ENCODE data around the gene TSHZ3.

The TSHZ3 gene

DNA sequence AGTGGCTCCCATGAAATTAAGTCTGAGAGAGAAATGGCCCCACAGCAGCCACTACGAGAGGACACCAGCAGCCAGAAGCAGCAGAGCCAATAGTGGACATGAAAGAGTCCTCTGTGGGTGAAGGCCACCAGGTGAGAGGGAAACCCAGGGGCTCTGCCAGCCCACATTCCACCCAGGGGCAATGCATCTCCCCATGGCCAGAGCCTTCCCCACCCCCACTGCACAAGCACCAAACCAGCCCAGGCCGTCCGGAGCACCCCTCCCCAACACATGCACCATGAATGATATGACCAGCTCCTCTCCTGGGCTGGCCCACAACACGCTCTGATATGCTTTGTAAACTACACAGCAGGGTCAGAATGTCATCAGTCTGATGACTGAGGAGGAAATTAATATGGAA lies 66.9 kb downstream of the TSHZ3 start:
- no peak for DNase-seq

DNA sequence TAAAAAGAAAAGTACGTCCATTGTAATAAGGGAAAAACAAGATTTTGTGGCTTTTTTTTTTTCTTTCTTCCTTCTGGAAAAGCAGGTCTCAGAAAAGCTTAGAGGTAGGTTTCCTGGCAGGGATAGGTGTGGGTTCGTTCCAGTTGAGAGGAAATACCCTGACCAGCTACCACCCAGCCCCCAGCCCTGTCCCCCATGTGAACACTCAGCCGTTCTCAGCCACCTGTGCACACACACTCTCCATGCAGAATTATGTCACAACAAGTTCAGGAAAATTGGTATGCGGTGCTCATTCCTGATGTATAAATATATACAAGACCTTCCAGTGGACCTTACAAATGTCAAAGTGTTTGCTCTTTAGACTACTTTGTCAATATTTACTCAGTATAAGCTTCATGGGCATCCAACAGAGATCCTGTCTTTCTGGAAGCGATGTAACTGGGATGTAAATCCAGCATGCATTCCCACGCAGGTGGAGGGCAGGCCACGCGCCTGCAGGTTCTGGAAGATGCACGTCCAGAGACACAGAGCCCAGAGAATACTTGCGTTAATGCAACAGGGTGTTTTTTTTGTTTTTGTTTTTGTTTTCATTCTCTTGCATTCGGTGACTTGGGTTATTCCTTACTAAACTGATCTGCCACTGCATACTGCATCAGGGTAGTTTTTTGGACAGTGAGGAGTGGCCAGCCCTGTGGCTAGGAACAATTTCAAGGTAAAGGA lies 68.8 kb downstream of the TSHZ3 start:
- no peak for DNase-seq

DNA sequence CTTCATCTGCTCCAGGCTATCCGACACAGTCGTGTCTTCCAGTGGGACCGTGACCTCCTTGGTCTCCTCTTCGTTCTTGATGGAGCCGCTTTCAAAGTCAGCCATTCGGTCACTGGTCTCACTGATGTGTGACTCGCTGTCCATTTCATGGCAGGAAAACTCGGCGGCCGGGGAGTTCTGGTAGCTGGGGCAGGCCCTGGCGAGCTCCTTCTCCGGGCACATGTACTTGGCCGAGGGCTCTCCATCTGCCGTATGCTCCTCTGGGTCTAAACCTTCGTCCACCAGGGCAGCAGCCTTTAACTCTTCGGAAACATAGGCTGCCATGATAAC lies 69.8 kb downstream of the TSHZ3 start:
- DNase-seq: no peak

DNA sequence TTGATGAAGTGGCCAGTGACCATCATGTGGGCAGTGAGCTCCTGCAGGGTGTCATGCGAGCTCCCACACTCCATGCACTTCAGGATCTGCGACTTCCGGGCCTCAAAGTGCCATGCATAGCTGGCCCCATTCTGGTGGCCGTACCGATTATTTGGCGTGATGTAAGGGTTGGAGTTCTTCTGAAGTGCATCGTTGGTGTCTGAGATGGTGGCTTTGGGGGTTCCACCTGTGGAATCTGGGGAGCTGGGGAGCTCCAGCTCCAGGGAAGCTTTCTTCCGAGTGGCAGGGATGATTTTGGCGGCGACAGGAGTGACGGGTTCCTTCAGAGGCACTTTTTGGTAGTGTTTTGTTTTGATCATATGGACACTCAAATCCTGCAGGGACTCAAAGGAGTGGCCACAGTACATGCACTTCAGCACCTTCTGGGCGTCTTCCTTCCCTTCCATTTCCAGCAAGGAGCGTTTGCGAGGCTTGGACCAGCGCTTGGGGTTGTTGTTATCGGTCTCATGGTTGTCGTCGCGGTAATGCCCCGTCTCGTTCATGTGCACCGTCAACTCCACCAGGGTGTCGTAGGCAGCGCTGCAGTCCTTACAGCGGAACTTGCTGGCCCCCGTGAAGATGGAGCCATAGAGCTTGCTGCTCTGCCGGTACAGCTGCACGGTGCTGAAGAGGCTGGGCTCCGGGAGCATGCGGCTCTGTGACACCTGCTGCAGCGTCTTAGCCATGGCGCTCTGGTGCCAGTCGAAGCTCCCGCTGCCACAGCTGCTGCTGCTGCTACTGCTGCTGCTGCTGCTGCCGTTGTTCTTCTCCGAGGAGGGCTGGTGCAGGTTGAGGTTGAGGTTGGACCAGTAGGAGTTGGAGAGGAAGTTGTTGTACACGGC lies 70.4 kb downstream of the TSHZ3 start:
- DNase-seq: no peak

DNA sequence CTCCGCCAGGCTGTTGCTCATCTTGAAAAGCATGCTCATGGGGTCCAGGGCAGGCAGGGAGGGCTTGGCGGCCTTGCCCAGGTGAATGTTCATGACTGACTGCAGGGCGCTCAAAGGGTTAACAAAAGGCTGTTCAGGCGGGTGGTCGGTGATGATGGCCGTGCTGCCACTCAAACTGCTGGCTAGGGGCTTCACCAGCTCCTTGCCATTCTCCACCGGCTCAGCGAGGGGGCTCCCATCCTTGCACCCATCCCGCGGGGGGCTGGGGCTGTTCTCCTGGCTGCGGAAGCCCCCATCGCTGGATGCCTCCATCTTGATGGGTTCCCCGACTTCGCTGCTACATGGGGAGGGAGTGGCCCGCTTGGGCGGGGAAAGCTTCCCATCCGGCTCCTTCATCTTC lies 71.7 kb downstream of the TSHZ3 start:
- no peak for DNase-seq

DNA sequence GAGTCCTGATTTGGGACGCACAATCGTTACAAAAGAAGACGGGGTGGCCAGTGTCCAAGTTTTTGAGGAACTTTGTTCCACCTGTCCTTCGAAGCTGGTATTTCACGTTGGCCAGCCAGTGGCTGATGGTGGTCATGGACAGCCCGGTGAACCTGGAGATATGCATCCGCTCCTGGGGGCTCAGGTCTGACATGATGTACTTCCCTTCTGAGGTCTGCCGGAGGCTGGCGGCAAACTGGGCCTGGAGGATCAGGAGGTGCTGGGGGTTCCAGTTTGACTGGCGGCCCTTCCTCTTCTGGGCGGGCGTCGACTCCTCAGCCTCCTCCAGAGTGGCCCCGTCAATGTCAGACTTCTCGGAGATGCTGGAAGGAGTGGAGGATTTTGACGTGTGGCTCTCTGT lies 72.4 kb downstream of the TSHZ3 start:
- DNase-seq: no peak

DNA sequence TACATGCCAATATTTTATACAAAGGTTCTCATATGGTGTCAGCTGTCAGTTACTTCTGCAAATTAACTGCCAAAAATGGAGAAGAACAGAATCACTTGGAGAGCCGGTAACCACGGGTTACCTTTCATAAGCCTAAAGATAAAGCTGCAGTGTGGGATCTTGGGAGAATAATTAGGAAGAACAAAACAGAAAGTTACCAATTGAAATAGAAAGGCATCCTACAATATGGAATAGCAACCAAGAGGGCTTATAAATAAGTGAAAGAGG lies 74.2 kb downstream of the TSHZ3 start:
- DNase-seq: peak; percentile 63

DNA sequence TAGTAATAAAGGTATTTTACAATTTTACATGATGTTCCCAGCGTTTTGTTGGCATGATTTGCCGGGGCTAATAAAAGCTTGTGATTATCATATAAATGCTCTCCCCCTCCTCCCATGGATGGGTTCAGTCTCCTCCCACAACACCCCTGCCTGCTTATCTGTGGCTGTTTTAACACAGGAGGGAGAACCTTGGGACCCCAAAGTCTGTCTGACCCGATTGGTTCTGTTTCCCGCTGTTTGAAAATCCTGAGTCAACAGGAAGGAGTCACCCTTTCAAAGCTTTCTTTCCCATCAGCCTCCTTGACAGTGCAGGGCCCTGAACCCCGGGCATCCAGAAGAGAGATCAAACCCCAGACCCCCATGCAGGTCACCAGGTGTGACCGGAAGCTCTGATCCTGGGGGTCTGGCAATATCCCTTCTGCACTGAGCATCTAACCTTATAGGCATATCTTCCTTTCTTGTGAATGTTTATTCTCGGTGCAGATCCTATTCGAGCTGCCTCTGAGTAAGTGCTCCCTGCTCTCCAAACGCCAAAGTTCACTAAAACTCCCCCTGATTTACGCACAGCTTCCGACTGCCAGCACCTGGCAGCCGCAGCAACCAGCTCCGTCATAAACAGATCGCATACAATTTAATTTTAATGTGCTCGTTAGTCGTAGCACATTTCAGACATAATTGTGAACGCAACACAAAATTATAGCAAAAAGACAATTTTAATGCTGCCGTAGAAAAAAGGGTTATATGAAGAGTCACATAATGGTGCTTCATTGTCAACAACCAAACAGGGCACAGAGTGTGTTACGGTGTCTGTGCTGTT lies 74.8 kb downstream of the TSHZ3 start:
- no peak for DNase-seq

DNA sequence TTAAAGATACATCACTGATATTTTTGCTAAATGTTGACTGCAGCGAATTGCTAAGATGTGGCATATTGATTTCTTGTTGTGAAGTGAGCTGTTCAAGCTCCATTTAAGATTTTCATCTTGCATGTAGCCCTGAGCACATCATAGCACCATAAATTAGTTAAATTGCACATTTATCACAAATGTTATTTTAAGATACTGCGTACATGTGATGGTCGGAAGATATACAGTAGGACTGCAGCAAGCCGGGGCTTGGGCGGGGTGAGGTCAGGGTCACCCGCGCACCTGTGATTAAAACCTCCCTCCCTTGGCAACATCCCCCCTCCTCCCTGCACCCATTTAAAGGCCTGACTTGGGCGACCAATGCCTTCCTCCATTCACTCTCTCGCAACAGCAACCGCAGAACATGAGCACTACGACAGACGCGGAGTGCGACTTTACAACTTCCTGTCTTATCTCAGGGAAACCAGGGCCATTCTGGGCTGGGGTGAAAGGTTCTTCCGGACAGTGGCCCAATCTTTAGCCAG lies 76.6 kb downstream of the TSHZ3 start:
- DNase-seq: no peak

DNA sequence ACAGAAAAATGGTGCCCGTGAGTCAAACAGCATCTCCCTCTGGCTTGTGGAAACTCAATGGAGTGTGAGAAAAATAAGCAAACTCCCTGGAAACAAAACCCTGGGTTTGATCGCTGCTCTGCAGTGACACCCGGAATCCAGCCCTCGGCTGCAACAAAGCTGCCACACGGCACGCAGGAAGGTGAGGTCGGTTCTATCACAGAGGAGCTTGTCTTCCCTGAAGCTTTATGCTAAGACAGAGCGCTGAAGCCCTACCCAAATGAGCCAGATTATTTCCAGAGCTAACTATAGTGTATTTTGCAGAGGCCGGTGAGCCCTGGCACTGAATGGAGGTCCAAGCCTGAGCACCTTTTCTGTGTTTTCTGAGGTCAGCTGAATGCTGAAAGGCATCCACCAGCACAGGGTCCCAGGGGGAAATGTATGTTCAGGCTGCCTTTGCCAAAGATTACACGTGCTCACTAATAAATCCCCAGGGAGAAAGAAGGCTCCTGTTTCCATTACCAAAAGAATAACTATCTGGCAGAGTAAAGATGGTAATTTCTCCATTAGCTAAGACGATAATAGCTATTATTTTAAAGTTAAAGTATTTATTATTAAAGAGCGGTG lies 77.8 kb downstream of the TSHZ3 start:
- DNase-seq: no peak

DNA sequence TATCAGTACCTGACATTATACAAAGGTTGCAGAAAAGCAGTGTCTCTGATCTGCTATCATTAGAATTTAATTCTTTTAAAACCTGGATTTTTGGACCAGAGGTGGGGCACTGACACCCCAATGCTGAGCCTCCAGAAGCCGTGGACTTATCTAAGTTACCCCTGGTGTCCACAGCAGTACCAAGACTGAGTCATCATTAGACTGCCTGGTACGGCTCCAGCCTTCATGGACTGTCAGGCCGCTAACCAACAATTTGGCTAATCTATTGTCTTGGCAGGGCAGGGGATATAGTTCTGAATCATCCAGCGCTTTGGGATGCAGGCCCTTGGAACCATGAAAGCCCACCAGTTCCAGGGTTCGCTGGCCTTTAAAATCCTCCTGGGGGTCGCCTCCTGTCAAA lies 78.3 kb downstream of the TSHZ3 start:
- DNase-seq: no peak

DNA sequence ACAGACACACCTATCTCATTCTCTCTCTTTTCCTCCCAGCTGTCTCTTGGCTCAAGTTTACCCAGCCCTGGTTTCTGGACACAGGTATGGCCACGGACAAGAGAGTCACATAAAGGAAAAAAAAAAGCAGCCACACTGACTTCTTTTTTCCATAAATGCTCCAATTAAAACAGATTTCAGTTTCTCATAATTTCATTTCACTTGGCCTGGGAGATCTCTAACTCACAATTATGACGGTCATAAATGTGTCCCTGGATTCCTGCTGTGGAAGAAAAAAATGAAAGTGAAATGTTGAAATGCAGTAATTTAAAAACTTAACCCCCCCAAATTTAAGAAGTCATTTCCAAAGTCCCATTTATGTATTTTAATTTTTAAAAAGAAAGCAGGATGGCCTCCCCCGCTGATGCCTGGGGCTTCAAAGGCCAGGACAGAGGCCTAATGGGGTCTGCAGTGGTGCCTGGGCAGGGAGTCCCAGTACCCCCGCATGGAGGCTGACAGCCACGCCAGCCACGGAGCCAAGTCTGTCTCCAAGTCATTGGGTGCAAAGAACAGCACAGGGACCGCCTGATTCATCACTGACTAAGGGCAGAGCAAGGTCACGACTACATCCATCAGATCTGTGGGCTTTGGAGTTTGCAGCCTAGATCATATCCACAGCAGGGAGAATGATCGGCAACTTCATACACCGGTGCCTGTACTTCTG lies 79.7 kb downstream of the TSHZ3 start:
- DNase-seq: no peak

DNA sequence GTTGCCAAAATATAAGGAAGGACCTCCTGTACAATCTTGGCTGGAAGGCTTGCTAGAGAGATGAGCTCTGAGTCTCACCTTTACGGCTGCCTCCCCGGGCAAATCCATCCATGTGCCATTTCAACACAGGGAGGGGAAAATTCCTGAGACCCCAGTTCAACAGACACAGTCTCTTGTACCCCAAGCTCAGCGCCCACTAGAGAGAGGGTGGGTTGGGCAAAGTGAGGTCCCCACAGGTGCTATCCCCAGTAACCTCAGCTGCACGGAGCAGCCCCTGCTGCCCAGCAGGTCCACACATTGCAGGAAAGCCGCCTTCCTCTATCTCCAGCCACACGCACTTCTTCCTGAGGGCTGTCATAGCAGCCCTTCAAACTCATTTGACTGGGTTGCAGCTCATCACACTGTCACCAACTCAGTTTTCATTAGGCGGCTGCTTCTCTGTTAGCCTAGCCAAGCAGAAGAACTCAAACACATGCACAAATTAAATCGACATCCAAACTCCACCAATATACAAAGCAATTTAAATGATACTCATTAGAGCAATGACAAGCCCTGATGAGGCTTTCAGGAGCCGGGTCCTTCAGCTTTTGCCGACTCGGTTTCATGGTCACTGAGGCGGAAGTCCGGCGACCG lies 80.4 kb downstream of the TSHZ3 start:
- no peak for DNase-seq

DNA sequence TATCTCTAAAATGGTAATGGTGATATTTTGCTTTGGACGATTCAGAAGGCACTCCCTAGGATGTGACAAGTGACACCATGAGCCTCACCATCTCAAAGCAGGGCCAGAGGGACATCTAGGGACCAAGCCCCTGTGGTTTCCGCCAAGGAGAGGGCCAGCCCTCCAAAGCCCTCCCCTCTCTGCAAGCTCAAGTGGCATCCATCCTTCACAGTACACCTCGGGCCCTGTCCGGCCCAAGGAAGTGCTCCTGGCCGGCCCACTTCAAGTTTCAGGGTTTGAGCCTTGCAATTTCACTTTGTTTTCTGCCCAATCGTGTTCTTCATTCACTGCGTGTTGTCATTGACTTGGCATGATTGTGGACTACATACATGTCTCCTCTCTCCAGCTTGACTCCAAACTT lies 82.5 kb downstream of the TSHZ3 start:
- DNase-seq: no peak

DNA sequence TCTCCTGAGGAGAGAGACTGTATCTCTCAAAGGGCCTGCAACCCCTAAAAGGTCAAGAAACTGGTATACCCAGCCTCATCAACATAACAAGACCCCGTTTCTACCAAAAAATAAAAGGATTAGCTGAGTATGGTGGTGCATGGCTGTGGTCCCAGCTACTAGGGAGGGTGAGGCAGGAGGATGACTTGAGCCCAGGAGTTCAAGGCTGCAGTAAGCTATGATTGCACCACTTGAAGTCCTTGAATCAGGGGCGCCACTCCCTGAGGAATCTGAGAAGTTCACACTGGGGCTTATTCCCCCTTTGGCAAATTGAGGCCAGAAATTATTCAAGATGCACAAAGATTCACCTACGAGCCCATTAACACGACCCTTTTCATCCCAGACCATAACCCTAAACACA lies 83.0 kb downstream of the TSHZ3 start:
- DNase-seq: no peak

DNA sequence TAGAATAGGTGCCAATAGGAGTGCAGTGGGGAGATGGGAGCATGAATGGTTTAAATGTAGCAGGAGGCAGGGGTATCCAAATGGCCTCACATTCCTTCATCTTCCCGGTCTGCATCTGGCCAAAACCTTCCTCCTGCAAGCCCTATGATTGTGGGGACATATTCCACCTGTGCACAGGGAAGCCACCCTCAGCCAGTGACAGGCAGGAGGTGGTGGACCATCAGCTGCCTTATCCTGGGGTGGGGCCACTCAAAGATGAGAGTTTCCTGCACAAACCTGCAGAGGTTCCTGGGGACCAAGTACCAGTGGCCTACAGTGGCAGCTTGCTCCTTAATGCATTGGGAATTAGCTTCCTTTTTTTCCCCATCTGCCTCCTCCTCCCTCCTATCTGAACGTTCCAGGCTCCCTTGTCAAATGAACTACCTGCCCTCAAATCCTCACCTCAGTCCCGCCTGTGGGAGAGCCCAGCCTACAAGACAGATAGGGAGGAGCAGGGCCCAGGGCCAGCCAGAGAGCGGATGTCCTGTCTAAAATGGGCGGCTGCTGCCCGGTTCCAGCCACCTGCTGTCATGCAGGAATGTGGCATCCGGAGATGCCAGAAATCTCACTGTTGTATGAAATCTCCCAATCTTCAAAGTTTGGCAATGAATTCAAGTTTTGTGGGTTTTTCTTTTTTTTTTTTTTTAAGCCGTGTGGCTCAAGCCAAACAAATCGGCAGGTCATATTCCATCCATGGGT lies 85.0 kb downstream of the TSHZ3 start:
- no peak for DNase-seq

DNA sequence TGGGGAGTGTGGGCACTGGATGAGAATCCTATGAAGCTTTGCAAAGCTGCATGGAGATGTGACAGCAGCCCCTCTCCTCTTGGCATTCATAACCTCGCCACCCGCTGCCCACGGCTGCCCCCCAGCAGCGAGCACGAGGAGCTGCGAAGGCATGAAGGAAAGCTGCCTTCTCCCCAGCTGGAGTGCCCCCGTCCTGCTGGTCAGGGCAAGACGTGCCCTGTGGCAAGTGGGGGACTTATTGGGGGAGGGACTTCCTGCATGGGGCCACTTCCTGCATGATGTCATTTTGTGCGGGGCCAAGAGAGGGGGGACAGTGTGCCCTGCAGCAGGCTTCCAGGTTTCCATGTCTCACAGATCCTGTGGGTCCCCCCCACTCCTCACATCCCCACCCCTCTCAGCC lies 85.9 kb downstream of the TSHZ3 start:
- DNase-seq: no peak

DNA sequence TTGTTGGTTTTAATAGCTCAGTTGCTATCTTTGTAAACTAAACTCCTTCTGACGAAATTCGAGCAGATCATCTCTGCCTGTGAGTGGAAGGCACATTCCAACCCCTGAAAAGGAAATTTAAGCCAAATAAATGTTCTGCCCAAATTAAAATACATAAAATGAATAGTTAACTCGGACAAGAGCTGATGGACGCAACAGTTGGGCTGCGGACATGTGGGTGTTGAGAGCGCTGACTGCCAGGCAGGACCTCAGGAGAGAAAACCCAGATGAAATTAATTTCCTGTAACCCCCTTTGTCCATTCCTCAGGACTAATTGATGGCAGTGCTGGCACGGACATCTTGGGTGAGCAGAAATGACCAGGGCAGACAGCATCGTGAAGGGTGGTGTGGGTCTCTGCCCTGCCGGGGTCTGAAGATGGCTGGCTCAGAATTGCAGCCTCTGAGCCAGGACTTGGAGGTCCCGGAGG lies 86.5 kb downstream of the TSHZ3 start:
- no peak for DNase-seq

DNA sequence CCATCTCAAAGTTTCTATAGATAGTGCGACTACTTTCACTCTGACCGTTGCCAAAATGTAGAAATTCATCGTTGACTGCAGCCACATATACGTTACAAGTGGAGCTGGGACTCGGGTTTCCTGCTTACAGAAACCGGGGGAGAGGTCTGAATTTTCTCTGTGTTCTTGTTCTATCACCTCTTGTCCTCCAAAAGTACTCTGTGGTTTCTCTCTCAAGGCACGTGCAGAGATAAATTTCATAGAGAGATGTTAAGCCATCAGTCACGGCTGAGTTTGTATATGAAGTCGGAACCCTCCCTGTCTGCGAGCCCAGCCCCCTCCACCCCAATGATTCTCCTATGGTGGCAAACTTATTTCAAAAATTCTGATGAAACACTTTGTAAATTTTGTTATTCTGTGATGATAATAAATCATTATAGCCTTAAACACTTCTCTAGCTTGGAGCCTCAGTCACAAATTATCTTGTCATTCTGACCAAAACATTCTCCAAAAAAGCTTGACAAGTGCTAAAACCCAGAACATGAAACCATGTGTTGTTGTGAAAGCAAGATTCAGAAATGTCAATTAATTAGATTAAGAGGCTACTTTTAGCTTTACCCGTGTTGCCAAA lies 87.5 kb downstream of the TSHZ3 start:
- no peak for DNase-seq

DNA sequence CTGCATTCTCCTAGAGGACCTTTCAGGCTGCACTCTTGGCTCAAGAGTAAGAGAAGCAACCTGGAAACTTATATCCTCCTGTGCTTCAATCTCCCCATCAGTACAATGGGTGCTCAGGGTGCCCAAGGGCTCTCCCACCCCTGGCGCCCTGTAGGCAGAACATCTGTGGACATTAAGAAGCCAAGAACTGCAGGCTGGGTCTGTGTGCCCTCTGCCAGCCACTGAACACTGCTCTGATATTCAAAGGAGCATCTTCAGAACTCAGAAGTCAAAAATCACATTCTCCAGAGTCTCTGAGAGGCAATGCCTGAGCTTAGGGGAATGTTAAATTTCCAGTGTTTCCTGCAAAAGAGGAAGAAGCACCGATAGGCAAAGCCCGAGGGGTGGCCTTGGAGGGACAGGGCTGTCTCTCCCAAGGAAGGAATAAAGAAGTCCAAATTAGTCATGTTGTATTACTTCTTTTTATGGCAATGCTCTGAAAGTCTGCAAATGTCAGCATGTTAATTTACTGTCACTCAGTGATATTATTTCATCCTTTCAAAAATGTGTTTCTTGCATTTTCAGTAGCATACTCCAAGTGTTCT lies 88.1 kb downstream of the TSHZ3 start:
- DNase-seq: peak; percentile 10

Measured in inflammatory macrophage treated with lipopolysaccharide for 4 hours (primary cell).